Caco-2 (cell line): ENCODE results near the gene CEP112. TPM values are rescaled to one million over a fixed set of nuclear protein-coding genes. Genes with fewer than 3 reads are reported as not detected.
"Not testable (repeated sequence)": the region's sequence is repeated elsewhere in the genome, so short reads cannot be mapped to it uniquely, and the experiment has no call there.

Source experiments
- BruUV-seq: library from RNA; stranded (reverse); fragments of 400-500 nt; replicated peaks from 2 replicates; lab custom pipeline; 2021; lab: Mats Ljungman, UMichigan
- CTCF ChIA-PET: fragments of 300-600 bp; sonication (Branson Sonifier 250); formaldehyde crosslinking; loops from one replicate; lab custom pipeline; 2022; ENCODE audit warnings: antibody characterized with exemption; lab: Charles Lee
- POLR2A ChIA-PET: fragments of 300-600 bp; sonication (Branson Sonifier 250); formaldehyde crosslinking; loops from one replicate; lab custom pipeline; 2022; ENCODE audit warnings: antibody characterized with exemption; lab: Charles Lee
- DNase-seq, 2 experiments: peaks; one replicate each; pipeline versions ENCODE4 v3.0.0 to v3.0.0-alpha.2; 2020 to 2022
- H3K27me3 ChIP-seq: replicated peaks from 2 replicates; pipeline ENCODE4 v1.6.0; 2011; ENCODE audit warnings: low read length; ENCODE audit not compliant: control insufficient read depth, insufficient read depth
- H3K36me3 ChIP-seq: 2 replicates; pipeline ENCODE4 v1.5.1; 2011; ENCODE audit warnings: low read length; ENCODE audit not compliant: control insufficient read depth, insufficient read depth
- H3K4me1 ChIP-seq: fragments of 250-450 bp; sonication (Bioruptor Pico); 2 replicates; pipeline ENCODE4 v1.5.1; 2020; ENCODE audit warnings: mild to moderate bottlenecking
- H3K4me3 ChIP-seq: 2 replicates; pipeline ENCODE4 v1.5.1; 2011; ENCODE audit warnings: low read depth, mild to moderate bottlenecking, control low read depth, low read length
- H3K9me3 ChIP-seq: fragments of 250-450 bp; sonication (Bioruptor Pico); 2 replicates; pipeline ENCODE4 v1.5.1; 2020; ENCODE audit warnings: mild to moderate bottlenecking, moderate library complexity
- H3K27ac Mint-ChIP-seq: one replicate; pipeline ENCODE4 v1.8.0; 2022; ENCODE audit warnings: mixed read lengths; ENCODE audit not compliant: unreplicated experiment
- H3K27me3 Mint-ChIP-seq: one replicate; pipeline ENCODE4 v1.8.0; 2022; ENCODE audit warnings: mixed read lengths; ENCODE audit not compliant: insufficient read depth, unreplicated experiment
- H3K36me3 Mint-ChIP-seq: one replicate; pipeline ENCODE4 v1.8.0; 2022; ENCODE audit warnings: mild to moderate bottlenecking, mixed read lengths; ENCODE audit not compliant: insufficient read depth, unreplicated experiment
- H3K4me1 Mint-ChIP-seq: one replicate; pipeline ENCODE4 v1.8.0; 2022; ENCODE audit warnings: low read depth, mixed read lengths; ENCODE audit not compliant: unreplicated experiment
- H3K4me3 Mint-ChIP-seq: one replicate; pipeline ENCODE4 v1.8.0; 2022; ENCODE audit warnings: mild to moderate bottlenecking, moderate library complexity, mixed read lengths; ENCODE audit not compliant: unreplicated experiment
- H3K9me3 Mint-ChIP-seq: one replicate; pipeline ENCODE4 v1.8.0; 2022; ENCODE audit warnings: mixed read lengths; ENCODE audit not compliant: unreplicated experiment
- intact Hi-C: fragments of 100-400 bp; cut with micrococcal nuclease; formaldehyde crosslinking; loops from one replicate; pipeline ENCODE4 v1.10.0; 2022; ENCODE audit not compliant: unreplicated experiment
- total RNA-seq: library from RNA; stranded (reverse); gene quantifications from 2 replicates; pipeline ENCODE4 v1.2.3, GENCODE V29; 2022
- TF ChIP-seq, protein P1 (sequence below), 2 experiments: fragments of 200-600 bp in 1 of 2; IDR thresholded peaks; 1 replicate in 1 of 2; 2 replicates in 1 of 2; pipeline versions ENCODE4 v1.5.1 to v1.8.0; 2011 to 2022; ENCODE audit warnings: antibody characterized with exemption in 1 of 2, control low read depth in 1 of 2, inconsistent platforms in 1 of 2, low read depth in 1 of 2, low read length in 1 of 2, mild to moderate bottlenecking in 1 of 2, moderate library complexity in 1 of 2; ENCODE audit not compliant: insufficient read depth in 1 of 2, severe bottlenecking in 1 of 2, unreplicated experiment in 1 of 2

CEP112 gene
- total RNA-seq, 1 experiment from 2014 or later = 4.7 TPM

- Histone ChIP-seq H3K4me1 (no peaks in the 10 kb centered on the region), H3K36me3 (no peaks in the 10 kb centered on the region), H3K4me3 (no peak overlapping the region), H3K27me3 (no peaks in the 10 kb centered on the region), H3K9me3 (0 out of 2 replicates have a peak, but pooled peaks cover 10% of the 10 kb centered on the region)
- Mint-ChIP-seq H3K4me1 (no peaks in the 10 kb centered on the region), H3K4me3 (no peak overlapping the region), H3K27me3 (peaks cover 3% of the 10 kb centered on the region), H3K9me3 (peaks cover 12% of the 10 kb centered on the region), H3K36me3 (no peaks in the 10 kb centered on the region), H3K27ac (no peak overlapping the region)
- CTCF ChIA-PET = no interaction called here
- no peak for DNase-seq
- intact Hi-C loops = no loop called here
- TF ChIP-seq, protein P1, sequence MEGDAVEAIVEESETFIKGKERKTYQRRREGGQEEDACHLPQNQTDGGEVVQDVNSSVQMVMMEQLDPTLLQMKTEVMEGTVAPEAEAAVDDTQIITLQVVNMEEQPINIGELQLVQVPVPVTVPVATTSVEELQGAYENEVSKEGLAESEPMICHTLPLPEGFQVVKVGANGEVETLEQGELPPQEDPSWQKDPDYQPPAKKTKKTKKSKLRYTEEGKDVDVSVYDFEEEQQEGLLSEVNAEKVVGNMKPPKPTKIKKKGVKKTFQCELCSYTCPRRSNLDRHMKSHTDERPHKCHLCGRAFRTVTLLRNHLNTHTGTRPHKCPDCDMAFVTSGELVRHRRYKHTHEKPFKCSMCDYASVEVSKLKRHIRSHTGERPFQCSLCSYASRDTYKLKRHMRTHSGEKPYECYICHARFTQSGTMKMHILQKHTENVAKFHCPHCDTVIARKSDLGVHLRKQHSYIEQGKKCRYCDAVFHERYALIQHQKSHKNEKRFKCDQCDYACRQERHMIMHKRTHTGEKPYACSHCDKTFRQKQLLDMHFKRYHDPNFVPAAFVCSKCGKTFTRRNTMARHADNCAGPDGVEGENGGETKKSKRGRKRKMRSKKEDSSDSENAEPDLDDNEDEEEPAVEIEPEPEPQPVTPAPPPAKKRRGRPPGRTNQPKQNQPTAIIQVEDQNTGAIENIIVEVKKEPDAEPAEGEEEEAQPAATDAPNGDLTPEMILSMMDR (IDR thresholded peaks at IDR 0.05; ENCODE audit: insufficient read depth in 1 of 2, low read depth in 1 of 2, low read length in 1 of 2, severe bottlenecking in 1 of 2, unreplicated experiment in 1 of 2) = no peak
- BruUV-seq = no TSS peak
- POLR2A ChIA-PET = no interaction called here
These were observed 454.5 kb downstream of the CEP112 start for GRCh38 chr17:65737451-65737850.

- intact Hi-C loops = no loop called here
- Mint-ChIP-seq H3K4me3 (no peak overlapping the region), H3K27ac (no peak overlapping the region), H3K27me3 (peaks cover 3% of the 10 kb centered on the region), H3K4me1 (no peaks in the 10 kb centered on the region), H3K36me3 (no peaks in the 10 kb centered on the region), H3K9me3 (peaks cover 14% of the 10 kb centered on the region)
- TF ChIP-seq, protein P1 (IDR thresholded peaks at IDR 0.05; ENCODE audit: insufficient read depth in 1 of 2, low read depth in 1 of 2, low read length in 1 of 2, severe bottlenecking in 1 of 2, unreplicated experiment in 1 of 2) = no peak
- H3K4me3 ChIP-seq = no peak overlapping the region
- 0 out of 2 replicates have a peak, but pooled peaks cover under 1% of the 10 kb centered on the region for H3K9me3 ChIP-seq
- ChIA-PET POLR2A (no interaction called here), CTCF (no interaction called here)
- H3K4me1 ChIP-seq = no peaks in the 10 kb centered on the region
- no peak for DNase-seq
- H3K36me3 ChIP-seq = no peaks in the 10 kb centered on the region
- no peaks in the 10 kb centered on the region for H3K27me3 ChIP-seq
- no TSS peak for BruUV-seq
These were observed 458.6 kb downstream of the CEP112 start for GRCh38 chr17:65733314-65733713.

- H3K27me3 Mint-ChIP-seq, BruUV-seq, H3K36me3 ChIP-seq, H3K27ac Mint-ChIP-seq, H3K27me3 ChIP-seq, H3K9me3 ChIP-seq, DNase-seq, H3K4me1 ChIP-seq, H3K4me3 Mint-ChIP-seq, H3K4me3 ChIP-seq, H3K36me3 Mint-ChIP-seq, intact Hi-C loops, H3K4me1 Mint-ChIP-seq, POLR2A ChIA-PET, CTCF ChIA-PET: not testable (repeated sequence)
- peaks cover 21% of the 10 kb centered on the region for H3K9me3 Mint-ChIP-seq
These were observed 459.3 kb downstream of the CEP112 start for GRCh38 chr17:65732667-65733066.
